Measurements from ENCODE around the gene SLC19A1.

SLC19A1 gene

DNA sequence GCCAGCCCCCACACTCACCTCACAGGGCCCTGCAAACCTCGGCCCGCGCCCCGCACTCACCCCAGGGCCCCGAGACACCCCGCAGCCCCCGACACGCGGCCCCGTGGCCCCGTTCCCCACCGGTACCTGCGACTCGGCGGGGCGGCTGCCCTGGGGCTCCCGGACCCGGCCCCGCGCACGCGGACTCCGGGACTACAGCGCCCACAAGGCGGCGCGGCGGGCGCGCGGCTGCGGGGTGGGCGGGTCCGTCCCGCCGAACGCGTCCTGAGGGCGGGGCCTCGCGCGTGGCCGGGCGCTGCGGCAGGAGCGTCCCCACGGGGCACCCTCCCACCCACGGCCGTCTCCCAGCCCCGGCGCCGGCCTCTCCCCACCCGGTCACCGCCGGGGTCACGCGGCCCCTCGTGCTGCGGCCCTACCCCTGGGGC is at the start of gene SLC19A1:
SLC19A1 (minus strand) TSS at position 199 of the 425 bp plus-strand sequence. CDS start 4,481 bp downstream, outside the sequence.
- DNase-seq, result peak; percentile 71

DNA sequence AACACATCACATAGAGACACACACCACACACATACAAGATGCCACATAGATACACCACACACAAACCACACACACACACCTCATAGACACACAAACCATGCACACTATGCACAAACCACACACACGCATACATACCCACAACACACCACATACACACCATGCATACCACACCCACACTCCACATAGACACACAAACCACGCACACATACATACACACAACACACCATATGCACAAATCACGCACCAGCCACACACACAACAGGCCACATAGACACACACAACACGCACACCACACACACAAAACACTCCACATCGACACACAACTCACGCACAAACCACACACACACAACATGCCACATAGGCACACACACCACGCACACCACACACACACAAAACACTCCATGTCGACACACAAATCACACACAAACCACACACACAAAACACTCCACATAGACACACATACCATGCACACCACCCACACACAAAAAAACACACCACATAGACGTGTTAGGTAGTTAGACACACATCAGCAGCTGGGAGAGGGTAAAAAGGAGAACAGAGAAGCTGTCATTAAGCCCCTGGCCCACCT is 49.5 kb upstream of the SLC19A1 start:
- peak; percentile 5 for DNase-seq

DNA sequence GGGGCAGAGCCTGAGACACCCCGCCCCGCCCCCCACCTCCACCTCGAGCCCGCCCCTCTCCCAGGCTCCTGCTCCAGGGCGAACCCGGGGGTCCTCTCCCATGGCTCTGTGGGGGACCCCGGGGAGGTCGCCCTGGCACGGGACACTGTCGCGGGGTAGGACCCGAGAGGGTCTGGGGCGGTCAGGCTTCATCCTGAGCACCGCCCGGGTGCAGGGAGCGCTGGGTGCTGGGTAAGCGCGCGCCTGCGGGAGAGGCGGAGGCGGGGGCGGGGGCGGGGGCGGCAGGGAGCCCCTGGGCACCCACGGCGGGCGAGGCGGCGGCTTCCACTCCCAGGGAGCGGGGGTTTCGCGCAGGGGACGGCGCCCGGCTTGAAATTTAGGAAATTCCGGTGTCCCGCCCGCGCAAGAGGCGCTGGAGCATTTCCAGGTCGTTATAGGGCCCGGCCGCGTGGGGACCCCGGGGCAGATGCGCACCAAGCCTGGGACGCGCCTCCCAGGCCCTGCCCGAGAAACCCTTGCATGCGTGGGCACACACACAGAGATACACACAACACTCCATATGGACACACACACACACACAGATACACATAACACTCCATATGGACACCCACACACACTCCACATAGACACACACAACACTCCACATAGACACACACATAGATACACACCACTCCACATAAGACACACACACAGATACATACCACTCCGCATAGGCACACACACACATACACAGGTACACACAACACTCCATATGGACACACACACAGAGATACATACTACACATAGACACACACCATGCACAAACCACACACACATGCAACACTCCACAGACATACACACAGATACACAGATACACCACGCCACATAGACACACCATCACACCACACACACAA is 48.7 kb upstream of the SLC19A1 start:
- peak; percentile 58 for DNase-seq

DNA sequence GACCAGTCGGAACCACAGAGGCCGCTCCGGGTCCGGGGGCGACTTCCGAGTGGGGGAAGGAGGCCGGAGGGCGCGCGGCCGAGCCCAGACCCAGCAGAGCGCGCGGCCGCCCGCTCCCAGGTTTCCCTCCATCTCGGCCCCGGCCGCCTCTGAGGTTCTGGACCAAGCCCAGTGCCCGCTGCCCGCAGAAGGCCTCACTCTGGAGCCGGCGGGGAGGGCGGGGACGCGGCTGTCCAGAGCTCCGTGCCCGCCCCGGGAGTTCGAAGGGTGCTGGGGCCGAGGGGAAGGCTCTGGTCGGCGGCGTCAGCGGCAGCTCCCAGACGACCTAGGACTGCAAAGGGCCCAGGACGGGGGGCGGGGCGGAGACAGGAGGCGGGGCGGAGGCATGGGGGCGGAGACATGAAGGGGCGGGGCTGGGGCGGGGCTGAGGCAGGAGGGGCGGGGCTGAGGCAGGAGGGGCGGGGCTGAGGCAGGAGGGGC is 48.0 kb upstream of the SLC19A1 start:
- peak; percentile 59 for DNase-seq

DNA sequence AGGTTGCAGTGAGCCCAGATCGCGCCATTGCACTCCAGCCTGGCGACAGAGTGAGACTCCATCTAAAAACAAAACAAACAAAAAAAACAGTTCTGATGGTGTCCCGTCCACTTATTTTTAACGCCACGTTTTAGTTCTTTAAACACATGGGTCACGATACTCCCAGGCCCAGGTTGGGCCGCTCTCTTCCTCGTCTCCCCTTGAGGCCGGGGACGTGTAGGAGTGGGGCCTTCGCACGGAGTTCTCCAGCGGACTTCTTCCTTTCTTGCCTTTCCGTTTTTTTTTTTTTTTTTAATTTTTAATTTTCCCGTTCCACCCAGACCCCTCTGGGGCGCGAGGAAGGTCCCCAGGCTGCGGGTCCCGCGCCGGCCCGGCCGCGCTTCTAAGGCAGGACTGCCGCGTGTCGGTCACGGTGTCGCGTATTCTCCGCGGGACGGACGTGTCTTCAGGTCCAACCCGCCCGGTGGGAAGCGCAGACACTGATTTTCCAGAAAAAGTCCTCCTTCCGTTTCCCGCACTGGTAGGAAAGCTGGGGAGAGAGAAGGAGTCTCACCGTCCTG is 47.5 kb upstream of the SLC19A1 start:
- no peak for DNase-seq

DNA sequence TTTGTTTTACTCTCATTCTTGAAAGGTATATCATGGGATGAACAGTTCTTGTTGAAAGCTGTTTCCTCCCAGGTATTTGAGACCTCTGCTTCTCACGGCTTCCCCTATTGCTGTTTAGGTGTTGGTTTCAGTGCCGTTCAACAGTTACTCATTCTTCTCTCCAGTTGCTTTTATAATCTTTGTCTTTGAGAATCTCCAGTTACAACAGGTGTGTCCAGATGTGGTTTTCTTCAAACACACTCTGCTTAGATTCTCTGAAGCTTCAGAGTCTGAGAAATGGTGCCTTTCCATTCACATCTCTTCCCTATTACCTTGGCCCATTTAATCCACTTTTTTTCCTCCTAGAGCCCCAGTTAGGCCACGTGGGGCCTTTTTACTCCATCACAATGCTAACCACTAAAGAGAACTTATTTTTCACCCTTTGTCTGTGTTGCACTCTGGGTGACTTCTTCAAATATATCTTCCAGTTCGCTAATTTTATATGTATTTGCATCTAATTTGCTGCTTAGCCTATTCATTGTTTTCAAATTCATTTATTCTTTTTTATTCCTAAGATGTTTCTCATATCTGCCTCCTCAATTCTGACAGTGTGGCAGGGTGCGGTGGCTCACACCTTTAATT is 46.7 kb upstream of the SLC19A1 start:
- no peak for DNase-seq

DNA sequence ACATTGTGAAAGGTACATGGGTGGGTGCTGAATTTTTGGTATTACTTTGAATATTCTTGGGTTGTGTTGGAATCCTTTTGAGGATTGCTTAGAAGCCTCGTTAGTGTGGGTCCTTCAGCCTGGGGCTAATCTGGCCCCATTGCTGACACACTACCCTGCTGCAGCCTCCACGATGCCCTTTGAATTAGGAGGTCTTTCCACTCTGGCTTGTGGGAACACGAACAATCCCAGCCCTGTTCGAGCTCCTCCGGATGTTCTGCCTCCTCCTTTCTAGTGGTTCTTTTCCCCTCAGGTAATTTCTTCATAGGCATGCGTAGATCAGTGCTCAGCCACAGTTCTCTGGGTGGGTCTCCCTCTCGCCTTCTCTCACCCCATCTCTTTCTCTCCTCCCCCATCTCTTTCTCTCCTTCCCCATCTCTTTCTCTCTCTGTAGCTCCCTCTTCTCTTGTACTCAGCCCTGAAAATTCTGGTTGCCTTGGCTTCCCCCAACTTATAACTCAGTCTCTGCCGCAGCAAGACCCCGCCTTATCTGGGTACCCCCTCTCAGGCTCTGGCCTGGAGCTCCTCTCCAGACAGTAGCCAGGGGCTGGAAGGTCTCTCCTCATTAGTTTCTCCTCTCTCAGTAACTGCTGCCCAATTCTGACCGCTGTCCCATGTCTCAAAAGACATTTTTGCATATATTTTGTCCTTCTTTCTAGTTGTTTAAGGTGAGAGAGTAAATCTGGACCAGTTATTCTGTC is 46.0 kb upstream of the SLC19A1 start:
- no peak for DNase-seq

DNA sequence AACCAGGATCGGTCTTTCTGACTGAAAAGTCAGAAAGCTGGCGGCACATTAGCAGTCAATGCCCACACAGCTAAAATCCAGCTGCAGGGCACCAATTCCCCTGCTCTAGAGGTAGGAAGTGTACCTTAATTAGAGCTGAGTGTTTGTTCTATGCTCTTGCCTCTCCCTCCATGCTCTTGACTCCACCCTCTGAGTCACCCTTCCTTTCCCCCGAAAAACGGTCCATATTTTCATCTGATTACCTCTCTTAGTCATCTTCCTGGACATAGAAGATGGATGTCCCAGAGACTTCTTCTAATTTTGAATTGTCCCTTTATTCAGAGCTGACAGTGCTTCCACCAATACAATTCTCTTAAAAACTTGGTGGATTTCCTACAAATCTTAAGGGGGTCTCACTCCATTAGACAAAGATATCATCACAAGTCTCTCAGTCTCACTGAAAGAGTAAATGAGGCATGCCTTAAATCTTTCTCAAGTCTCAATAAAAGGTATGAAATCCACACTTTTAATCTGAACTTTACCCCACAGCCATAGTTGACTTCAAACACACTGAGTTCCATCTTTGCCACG is 44.1 kb upstream of the SLC19A1 start:
- DNase-seq, result no peak

DNA sequence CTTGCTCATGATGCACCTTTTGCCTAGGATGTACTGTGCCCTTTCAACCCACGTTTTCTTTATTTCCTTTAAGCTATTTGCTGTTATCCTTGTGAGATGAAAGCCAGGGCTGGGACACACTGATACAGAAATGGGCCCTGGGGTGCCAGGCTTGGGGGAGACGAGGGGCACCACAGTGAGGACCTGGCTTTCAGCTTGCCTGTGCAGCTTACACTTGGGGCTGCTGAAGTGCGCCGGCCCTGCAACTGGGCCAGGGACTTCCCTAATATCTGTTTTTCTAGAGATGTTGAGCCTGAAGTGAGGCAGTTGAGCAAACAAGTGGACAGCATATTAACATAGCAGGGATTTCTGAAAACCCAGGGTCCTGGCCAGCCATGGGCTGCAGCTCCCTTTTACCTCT is 42.5 kb upstream of the SLC19A1 start:
- DNase-seq, result no peak

DNA sequence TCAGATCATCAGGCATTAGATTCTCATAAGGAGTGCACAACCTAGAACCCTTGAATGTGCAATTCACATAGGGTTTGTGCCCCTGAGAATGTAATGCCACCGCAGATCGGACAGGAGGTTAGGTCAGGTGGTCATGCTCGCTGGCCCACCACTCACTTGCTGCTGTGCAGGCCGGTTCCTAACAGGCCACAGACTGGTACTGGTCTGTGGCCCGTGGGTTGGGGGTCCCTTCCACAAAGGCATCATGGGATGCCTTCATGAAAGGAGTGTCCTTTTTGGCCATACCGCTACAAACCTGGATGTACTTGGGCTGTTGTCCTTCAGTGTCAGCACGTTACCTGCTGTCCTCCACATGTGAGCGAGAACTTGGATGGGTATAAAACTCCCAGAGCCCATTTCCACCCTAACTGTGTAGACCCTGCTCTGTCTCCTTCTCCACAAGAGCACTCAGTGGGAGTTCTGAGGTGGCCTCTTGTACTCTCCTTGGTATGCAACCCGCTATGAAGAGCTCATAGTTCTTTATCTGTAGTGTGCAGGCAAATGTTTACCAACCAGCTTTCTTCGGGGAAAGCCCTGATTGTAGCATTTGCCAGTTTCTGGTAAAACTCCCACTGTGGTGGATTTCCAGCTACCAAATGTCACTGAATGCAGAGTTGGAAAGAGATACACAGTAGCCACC is 41.7 kb upstream of the SLC19A1 start:
- no peak for DNase-seq

DNA sequence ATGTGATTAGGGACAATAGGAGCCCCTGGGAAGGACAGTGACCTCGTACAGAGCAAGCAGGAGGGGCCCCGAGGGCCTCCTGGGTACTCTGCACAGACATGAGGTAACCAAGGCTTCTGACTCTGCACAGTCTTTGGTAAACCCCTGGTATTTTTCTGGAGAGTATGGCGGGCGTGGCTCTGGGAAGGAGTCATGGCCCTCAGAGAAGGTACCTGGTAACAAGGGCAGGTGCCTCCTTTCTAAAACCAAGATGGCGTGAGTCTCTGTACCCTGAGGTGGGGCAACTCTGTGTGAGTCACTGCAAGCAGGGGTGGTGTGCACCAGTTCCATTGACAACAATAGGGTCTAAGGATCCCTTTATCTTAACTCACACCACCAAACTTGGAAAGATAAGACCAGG is 39.9 kb upstream of the SLC19A1 start:
- no peak for DNase-seq

DNA sequence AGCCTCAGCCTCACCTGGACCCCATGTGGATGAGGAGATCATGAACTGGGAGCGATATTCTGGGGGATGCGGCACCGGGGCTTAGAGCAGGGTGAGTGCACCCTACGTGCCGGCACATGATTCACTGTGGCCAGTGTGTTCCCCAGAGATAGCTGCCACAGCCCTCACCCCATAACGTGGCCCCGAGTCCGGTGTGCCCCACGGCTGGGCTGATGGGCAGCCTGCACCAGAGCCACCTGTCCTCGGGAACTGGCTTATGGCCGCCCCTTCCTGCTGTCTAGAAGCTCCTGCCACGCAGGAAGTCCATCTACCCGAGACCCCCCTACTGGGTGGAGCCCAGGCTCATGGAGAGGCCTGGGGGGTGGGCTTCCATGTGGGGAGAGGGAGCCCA is 39.1 kb upstream of the SLC19A1 start:
- DNase-seq, result no peak

DNA sequence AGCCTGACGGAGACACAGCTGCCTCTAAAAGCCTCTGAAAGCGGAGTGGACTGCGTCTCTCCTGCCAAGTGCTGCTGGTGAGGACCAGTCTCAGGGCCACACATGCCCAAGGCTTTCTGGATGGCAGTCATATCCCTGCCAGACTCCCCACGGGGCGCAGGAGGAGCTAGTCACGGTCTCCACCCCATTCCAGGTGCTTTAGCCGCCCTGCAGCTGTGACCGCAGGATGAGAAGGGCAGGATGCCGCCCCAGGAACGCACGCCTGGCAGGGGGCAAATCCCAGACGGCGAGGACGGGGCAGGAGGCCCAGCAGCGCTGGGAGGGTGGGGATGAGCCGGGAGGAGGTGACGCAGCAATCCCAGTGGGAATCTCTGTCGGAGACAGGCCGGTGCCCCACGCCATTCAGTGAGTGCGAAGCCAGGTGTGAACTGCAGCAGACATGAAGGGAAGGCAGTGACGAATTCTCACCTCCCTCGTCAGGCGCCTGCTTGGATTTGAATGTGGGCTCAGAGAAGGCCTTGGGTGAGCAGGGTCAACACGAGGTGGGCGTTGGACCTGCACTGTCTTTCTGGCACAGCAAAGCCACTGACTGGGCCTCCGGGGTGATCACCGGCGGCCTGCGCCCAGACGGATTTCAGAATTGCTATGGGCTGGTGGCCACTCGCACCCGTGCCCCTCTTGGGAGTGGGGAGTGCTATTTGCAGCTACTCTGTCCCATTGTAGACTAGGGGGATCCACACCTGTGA is 38.5 kb upstream of the SLC19A1 start:
- DNase-seq, result no peak

DNA sequence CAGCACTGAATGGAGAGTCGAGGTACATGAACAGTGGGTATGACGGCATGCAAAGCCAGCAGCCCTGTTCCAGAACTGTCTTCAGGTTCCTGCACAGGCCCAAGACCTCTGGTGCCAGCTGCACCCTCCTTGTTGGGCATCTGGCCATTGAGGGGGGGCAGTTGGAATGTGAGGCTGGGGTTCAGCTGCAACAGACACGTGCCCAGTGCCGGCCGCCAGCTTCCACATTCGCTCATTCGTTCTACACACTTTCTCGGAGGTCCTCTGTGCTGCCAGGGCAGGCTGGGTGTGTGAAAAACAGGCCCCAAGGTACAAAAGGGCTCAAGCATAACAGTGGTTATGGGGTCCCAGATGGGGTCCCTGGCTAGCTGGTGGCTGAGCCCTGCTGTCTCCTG is 37.9 kb upstream of the SLC19A1 start:
- DNase-seq, result no peak

DNA sequence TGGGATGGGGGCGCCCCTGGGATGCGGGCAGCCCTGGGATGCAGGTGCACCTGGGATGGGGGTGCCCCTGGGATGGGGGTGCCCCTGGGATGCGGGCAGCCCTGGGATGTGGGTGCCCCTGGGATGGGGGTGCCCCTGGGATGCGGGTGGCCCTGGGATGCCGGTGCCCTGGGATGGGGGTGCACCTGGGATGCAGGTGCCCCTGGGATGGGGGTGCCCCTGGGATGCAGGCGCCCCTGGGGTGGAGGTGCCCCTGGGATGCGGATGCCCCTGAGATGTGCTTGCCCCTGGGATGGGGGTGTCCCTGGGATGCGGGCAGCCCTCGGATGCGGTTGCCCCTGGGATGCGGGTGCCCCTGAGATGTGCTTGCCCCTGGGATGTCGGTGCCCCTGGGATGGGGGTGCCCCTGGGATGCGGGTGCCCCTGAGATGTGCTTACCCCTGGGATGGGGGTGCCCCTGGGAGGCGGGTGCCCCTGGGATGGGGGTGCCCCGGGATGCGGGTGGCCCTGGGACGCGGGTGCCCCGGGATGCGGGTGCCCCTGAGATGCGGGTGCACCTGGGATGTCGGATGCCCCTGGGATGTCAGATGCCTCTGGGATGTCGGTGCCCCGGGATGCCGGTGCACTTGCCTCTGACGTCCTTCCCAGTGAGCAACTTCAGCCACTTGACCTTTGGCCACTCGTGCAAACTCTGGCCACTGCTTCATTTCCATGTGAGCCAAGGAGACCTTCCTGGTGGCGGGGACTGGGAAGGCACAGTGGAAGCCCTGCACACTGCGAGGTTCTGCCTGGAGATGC is 37.3 kb upstream of the SLC19A1 start:
- no peak for DNase-seq

DNA sequence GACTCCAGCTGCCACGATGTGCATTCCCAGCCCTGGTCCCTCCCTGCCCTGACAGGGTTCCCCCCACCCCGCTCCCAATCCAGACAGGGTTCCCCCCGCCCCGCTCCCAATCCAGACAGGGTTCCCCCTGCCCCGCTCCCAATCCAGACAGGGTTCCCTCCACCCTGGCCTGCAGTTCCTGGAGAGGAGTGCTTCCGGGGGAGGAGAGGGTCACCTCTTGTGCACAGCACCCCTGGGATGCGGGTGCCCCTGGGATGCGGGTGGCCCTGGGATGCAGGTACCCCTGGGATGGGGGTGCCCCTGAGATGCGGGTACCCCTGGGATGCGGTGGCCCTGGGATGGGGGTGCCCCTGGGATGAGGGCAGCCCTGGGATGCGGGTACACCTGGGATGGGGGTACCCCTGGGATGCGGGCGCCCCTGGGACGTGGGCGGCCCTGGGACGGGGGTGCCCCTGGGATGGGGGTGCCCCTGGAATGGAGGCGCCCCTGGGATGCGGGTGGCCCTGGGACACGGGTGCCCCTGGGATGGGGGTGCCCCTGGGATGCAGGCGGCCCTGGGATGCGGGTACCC is 36.7 kb upstream of the SLC19A1 start:
- no peak for DNase-seq

DNA sequence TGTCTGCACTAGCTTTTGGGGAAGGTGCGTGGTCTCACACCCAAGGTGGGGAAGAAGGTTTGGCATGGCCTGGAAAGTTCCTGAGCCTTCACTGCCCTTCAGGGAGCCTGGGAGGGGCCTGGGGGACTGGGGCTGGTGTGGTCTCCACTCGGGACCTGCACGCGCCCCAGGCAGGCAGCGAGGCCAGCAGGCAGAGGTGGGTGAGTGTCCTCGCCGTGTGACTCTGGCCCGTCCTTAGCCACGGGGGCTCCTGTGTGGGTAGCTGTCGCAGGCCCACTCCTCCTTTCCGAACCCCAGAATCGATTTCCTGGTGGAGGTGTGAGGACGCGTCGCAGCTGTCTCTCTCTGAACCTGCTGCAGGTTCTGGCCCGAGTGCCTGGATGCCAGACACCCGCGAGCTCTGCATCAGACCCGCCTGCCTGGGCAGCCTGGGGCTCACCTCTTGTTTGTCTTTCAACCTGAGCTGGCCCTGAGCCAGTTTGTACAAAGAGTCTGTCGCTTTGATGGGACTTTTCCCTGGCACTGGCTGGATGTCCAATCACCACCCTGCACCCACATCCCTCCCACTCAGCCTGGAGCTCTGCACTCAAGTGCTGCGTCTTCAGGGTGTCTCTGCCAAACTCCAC is 36.0 kb upstream of the SLC19A1 start:
- no peak for DNase-seq

DNA sequence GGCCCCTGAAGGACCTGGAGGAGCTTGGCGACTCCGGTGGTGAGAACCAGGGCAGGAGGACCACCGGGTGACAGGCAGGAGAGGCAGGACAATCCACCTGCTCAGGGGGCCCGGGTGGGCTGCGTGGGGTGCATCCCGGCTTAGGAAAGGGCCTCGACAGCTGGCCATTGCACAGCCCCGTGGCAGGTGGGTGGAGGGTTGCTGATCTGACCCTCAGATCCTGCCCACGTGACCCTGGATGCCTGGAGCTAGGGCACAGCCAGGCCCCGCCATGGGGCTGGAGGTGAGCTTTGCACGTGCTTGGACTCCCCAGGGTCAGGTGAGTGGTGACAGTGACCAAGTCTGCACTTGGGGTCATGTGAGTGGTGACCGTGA is 35.5 kb upstream of the SLC19A1 start:
- DNase-seq, result no peak
